ENCODE results near the gene SPTBN1.
"Not testable (repeated sequence)": the region's sequence is repeated elsewhere in the genome, so short reads cannot be mapped to it uniquely, and the experiment has no call there.

GRCh38 chr2:54529518-54529917 is 73.4 kb downstream of the SPTBN1 start:
- TF ChIP-seq NFRKB (IDR thresholded peaks at IDR 0.05); BHLHE40 (IDR thresholded peaks at IDR 0.05; ENCODE audit: borderline replicate concordance); LEF1 (IDR thresholded peaks at IDR 0.05; ENCODE audit: borderline replicate concordance); ARNT (IDR thresholded peaks at IDR 0.05); HDGF (IDR thresholded peaks at IDR 0.05; ENCODE audit: borderline replicate concordance); CTBP1 (IDR thresholded peaks at IDR 0.05; ENCODE audit: borderline replicate concordance); SUZ12 (IDR thresholded peaks at IDR 0.05); ZNF384 (IDR thresholded peaks at IDR 0.05); FOXK2 (IDR thresholded peaks at IDR 0.05); L3MBTL2 (conservative IDR thresholded peaks at IDR 0.05); FOXM1 (IDR thresholded peaks at IDR 0.05; ENCODE audit: borderline replicate concordance): not testable (repeated sequence)

Measured in HEK293T (cell line).